GM19455 (cell line): Measurements from ENCODE around the gene NF2.

ENCODE experiments used
- ATAC-seq: cut with Tn5 transposase; IDR thresholded peaks from one replicate; pipeline ENCODE4 v1.9.1; 2021; ENCODE audit not compliant: unreplicated experiment

Gene NF2

DNA sequence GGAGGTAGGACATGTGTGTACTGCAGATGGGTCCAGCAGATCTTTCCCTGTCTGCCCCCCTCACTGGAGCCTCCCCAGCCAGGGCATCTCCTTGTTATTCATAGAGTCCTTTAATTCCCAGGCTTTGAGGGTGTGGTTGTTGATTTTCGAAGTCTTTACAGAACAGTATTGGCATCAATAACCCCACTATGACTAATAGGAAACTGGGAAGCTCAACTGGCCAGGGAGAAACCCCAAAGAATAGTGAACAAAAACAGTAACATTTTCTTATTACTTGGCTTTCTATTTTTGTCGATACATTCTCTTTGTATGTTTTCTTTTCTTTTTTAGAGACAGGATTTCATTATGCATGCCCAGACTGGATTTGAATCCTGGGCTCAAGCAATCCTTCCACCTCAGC lies 57.9 kb downstream of the NF2 start:
- ATAC-seq: no peak

DNA sequence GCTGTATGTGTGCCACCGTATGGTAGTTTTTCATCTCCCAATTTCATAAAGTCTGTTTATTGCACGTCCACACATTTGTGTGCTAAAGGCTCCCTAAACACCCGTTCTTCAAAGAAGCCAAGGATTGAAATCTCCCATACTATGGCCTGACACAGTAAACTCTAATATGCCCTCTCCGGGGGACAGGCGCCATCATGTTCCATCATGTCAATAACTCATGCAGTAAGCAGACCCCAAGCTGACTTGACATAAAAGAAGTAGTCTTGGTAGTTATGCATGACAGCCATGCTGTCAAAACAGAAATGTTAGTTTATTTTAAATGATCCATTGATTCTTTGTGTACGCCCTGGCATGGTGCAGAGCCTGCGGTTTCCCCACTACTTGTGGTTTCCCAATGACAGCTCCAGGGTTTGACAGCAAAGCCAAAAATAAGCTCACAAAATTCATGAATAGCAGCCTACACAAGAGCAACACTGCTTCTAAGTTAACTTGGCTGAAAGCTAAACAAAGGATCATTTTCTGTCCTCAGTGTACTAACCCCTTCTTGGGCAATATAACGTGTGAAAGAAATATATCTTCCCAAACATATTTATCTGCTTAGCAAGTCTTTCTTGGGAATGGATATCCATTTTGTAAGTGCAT lies 59.9 kb downstream of the NF2 start:
- no peak for ATAC-seq

DNA sequence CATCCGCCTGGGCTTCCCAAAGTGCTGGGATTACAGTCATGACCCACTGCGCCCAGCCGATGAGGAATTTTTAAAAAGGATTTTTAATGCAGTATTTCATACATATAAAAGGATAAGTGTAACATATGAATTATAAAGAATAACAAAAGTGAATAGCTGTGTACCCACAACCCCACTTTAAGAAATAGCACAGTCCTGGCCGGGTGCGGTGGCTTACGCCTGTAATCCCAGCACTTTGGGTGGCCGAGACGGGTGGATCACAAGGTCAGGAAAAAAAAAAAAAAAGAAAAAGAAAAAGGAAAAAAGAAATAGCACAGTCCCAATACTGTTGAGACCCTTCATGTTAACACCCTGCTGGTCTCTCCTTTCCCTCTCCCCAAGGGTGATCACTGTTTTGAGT lies 62.1 kb downstream of the NF2 start:
- no peak for ATAC-seq

DNA sequence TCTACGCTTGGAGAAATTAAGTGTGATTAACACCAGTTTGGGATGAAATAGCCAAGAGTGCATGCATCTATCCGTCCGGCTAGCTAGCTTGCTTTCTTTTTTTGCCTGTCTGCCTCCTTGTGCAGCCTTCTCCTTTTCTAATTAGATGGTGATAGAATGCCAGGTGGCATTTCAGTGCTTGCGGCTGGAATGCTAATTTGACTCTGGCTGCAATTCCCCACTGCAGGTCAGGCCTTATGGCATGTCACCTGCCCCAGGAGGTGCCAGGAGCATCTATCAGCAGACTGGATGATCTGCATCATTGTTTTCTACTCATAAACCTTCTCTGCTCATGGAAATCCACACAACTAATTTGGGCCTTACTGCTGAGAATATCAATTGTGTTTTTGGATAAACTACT lies 65.2 kb downstream of the NF2 start:
- ATAC-seq: no peak

DNA sequence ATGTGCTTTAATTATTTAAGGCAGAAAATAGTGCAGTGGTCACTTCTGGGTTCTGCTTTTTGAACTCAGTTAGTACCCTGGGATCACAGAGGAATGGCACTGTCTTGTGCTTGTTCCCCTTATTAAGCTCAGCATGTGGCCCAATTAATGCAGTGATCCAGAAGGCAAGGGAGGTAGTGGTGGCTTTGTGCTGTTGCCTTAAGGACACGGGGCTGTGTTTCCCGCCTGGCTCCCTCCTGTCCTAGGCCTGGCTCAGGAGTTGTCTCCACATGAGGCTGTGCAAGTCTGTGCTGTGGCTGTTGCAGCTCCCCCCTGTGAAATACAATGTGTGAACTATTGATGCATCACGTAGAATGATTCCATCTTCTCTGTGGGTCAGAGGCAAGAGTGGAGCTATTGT lies 67.2 kb downstream of the NF2 start:
- ATAC-seq: no peak

DNA sequence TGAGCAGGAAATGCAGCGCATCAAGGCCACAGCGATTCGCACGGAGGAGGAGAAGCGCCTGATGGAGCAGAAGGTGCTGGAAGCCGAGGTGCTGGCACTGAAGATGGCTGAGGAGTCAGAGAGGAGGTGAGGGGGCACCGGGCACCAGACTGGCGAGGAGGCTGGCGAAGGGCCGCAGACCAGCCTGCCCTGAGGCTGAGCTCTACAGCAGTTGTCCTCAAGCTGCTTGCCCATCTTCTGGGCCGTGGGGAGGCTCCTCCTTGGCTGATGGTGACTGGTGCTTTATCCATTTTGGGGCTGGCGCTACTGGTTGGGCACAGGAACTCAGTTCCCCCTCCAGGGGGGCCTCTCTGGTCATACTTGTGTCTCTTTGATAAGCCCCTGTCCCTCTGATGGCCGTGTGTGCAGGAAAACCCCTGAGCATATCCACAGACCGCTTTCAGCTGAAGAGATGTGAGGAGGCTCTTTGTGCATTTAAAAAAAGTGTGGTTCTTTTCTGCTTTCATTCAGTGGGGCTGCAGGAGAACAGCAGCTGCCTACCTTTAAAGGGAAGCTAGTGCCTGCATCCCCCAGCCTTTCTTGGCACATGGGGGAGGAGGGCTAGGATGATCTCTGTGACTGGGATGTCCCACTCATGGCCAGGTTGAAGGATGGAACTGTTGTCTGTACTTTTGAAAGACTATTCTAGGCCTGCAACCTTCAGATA lies 70.1 kb downstream of the NF2 start:
- ATAC-seq: no peak

DNA sequence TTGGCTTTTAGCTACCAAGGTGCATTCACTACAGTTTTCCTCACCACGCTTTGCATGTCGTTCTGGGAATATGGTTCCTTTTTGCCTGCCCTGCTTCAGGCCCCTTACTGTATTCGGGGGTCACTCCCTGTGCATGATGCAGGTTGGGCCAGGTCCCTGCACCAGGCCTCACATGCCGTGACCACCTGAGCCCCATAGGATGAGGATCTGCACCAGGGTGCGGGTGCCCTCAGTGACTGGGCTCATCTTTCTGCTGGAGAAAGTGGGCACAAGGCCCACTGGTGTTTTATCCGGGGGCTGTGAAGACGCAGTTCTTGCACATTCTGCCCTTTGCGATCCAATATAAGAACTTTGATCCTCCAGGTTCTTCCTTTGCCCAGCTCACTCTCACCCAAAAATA lies 70.7 kb downstream of the NF2 start:
- ATAC-seq: no peak

DNA sequence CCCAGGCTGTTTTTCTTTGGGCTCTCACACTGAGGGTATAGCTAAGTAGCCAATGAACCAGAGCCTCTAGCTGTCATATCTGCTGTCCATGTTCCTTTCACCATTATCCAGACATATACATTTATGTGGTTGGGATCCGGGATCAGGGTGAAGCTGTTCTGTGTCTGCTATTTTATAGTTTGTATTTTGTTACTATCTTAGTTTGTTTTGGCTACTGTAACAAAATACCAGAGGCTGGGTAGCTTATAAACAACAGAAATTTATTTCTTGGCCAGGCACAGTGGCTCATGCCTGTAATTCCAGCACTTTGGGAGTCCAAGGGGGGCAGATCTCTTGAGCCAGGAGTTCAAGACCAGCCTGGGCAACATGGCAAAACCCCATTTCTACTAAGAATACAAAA lies 75.9 kb downstream of the NF2 start:
- no peak for ATAC-seq

DNA sequence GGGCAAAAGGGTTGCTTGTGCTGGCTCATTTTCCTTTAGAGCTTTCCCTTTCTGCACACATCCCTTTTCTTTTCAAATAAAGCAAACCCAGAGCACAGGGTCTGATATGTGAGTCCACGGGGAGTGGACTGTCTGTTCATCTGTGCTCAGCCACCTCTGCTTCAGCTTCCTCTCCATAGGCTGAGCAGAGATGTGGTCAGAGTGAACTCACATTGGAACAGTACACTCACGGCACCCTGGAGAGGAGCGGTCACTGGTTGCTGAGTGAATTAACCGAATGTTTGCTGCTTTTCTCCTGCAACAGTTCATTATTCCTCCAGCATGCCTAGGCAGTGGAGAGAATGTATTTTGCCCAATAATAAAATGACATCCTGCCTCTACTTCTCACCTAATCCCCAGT lies 80.1 kb downstream of the NF2 start:
- no peak for ATAC-seq

DNA sequence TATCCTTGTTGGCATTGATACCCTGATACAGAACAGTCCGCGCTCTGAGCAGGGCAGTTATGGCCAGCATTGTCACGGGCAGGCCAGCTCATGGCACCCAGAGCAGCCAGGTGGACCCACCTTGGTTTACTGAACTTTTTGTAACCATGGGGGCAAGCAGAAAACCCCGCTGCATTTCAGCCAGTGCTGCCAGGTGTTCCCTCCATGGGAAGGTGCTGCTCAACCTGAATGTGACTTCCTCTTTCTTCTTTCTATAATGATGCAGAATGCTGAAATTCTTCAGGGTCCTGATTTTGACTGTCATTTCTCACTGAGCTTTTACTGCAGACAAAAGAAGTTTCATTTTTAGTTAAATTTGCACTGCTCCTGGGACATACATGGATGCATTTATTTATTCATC lies 80.8 kb downstream of the NF2 start:
- no peak for ATAC-seq

DNA sequence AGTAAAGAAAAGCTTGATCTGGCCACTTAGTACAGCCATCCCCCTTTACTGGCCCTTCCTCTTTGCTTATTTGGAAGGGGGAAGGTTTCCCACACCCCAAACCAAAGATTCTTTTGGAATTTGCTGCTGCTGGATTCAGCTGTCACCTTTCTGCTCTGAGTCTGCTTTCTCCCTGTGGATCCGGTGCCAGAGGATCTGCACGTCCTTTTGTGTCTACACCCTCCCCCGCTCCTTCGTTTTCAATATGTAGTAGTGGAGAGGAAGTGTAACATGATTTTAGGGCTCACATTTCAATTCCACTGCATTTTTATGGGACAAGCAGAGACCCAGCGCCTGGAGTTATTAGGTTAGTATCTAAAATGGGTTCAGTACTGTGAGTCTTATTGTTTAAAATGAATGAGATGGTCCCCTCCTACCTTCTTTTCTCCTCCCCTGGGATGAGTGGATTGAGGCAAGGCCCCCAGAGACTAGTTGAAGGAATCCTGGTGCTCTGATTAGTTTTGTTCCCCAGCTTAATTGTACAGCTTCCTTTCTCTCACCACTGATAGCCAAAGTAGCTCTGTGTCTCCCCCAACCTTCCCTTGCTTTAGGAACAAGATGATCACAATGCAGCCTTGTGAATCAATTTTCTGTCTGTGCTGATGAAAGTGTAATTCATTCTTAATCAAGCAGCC lies 85.9 kb downstream of the NF2 start:
- no peak for ATAC-seq

DNA sequence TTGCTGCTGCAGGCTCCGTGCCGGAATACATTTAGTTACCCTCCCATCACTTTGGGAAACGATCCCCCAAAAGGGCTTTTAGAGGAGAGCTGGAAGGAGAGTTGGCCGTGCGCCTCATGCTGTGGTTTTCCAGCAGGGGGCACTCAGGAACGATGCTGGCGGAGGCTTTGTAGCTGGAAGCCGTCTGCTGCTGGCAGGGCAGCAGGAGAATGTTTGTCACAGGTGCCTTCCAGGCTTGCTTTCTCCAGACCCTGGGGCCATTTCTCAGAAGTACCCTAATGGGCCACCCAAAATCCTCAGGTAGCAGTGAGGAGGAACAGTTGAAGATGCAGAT lies 86.4 kb downstream of the NF2 start:
- ATAC-seq: no peak

DNA sequence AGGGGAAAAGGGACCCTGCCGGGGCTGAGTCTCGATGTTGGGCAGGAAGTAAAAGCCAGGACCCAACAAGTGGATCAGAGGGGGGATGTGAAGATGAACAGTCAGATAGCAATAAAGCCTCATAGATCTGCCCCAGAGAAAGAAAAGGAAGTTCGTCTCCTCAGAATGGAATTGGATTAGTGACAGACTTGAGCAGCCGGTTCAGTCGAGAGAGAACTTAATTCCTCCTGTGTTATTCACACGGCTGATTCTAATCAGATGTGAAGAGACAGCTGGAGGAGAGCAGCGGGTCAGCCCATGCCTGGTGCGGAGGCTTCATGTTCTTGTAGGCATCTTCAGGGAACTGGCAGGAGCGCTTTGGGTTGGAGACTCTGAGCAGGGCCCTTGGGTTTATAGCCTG lies 87.0 kb downstream of the NF2 start:
- no peak for ATAC-seq

DNA sequence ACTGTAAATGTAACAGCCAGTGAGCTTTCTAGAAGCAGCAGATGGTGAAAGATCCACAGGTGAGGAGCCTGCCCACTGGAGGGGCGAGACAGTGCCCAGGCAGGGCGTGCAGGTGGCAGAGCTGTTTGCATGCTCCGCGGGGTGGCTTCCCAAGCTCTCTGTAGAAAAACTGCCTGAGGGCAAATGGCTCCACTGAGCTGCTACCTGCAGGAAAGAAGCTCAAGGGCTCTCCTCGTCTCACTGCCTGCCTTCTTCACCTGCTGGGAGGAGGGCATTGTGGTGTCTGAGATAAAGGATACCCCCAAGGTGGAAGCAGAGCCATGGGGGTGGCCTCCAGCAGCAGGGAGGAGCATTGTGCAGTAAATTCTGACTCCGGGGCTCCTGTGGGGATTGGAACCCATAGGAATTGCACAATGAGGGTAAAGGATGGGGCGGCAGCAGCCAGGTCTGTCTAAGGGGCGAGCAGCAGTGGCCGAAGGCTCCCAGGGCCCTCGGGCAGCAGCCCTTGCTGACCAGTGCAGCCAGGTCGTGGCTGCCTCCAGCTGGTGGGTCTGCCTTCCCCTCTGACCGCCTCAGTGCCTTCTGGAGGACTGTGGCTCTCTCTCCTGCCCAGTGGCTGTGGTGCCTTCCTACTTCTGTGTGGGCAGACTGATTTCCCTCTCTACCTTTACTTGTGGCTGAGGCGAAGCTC lies 88.3 kb downstream of the NF2 start:
- ATAC-seq: no peak

DNA sequence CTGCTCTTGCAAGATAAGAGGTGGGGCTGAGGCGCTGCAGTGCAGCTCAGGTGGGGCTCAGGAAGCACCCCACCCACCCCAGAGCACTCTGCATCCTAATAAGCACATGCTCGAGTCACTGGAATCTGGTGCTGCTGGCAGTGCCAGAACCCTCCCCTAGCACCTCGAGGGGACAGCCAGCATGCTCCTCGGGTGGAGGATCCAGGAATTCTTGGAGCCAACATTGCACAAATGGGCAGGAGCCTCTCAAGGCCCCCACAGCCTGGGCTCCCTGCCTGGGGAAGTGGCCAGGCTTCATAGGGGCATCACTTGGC lies 88.9 kb downstream of the NF2 start:
- no peak for ATAC-seq

DNA sequence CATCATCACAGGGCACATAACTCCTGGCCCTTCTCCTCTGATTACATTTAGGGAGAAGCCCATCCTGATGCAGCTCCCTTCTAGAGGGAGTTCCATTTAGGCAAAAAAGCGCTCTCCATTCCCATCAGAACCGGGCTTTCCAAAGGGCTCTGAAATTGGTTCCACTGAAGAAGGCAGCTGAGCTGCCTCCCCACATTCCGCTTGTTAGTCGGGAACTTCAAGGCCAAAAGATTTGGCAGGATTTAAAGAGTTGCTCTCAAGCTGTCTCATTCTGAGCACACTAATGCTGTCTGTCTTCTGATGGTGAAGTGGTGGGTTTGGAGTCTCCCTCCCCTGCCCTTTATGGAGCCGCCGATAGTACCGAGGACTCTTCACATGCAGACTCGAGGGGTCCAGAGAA lies 89.7 kb downstream of the NF2 start:
- no peak for ATAC-seq

DNA sequence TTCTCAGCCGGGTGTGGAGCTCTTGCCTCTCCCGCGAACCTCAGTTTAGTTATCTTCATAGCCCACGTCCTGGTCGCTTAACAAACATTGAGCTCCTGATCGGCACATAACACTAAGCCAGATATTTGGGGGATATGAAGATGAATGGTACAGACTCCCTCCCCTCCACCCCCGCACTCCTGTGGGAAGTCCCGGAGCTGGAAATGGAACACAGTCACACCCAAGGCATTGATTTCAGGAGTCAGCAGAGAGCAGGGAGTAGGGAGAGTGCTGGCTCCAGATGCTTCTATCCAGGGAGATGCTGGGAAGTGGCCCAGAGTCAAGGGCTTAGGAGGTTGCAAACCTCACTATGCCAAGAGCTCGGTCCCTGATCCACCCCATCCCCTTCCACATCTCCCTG lies 90.2 kb downstream of the NF2 start:
- ATAC-seq: no peak

DNA sequence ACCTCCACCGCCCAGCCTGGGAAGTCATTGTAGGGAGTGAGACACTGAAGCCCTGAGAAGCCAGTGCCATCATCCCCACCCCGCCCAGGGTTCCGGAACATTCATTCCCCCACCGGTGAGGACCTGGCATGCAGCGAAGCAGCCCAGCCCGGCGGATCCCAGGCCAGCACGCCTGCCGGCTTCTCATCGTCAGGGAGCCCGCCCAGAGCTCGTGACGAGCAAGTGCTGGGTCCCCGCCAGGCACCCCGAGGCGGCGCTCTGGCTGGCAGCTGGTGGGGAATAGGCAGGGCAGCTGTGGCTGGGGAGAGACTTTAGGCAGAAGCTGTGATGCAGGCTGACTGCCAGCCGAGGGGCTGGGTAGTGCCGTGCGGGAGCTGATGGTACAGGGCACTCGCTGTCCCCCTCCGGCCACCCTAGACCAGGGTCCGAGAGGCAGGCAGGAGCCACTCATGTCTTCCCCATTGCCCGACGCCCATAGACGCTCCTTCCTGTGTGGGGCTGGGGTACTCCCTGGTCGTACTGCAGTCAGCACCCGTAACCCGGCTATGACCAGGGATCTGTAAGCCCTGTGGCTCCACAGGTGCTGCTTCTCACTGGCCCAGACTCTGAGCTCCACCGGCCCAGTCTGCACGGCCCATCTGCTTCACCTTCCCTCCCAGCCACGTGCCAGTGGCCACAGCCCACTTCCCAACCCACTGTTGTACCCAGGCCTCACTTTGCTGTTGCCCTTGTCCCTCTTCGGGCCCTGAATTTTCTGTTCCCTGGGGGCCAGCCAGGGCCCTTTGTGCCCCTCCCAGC lies 91.9 kb downstream of the NF2 start:
- ATAC-seq: no peak

DNA sequence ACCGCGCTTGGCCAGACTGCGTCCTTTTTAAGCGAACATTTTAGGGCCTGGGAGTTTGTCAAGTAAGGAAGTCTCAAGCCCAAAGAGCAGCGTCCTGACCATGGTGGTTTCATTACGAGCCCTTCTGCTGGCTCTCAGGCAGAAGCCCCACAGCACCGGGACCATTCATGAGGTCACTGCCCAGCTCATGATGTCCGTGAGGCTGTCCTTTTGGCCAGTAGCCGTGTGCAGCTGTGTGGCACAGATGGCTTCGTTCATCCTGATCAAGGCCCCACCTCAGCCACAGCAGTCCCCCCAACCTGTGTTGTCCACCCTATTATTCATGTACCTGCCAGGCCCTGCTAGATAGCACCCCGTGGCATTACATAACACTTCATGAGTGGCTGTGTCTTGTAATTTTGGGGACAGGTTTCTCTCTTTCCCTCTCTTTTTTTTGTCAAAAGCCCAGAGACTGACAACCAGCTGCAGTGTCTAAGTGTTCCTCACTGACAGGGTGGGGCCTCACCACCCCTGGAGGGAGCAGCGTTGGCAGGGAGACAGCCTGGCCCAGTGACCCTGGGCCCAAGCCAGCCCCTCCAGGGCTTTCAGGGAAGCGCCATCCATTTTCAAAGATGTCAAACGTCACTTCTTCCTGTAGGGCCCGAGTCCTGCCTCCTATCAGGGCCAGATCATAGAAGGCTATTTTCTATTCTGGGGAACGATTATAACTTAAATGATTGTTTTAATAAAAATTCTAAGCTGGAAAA lies 94.6 kb downstream of the NF2 start:
- no peak for ATAC-seq

DNA sequence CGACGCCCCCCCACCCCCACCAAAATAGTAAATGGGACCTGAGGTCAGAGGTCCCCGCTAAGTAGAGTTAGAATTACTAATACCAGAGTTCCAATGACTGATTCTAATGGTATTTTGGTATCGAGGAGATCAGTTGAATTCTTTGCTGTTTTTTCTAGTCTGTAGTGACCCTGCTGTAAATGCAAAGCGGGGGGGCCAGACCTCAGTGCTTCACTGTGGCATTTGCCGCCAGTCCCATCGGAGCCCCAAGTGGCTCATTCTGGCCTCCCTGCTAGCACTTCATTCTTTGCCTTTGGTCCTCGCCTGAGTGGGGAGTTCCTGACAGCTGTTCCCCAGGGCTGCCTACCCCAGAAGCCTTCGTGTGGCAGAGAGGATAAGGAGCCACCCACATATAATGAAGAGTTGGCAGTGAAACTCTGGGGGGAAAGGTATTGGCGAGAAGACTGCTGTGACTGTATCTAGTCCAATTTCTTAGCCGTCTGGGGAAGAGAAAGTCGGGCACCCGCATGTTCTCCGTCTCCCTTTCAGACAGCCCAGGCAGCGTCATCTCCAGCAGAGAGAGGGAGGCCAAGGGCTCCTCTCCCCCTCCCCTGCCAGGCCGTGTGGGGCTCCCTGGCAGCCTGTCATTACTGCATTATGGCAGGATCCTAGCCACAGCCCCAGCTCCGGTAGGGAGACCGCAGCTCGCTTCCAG lies 96.9 kb downstream of the NF2 start:
- no peak for ATAC-seq

DNA sequence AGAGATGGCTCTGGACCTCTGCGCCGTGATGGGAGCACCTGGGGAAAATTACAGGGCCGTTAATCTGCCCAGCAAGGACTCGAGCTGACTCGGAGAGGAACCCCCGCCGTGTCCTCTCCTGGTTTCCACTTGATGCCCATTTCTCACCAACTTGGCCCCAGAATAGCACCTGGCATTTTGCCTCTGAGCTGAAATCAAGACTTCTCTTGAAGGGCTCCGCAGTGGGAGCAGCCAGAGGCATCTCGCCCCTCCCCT lies 97.4 kb downstream of the NF2 start:
- no peak for ATAC-seq
